GM19099 (cell line): ENCODE measurements around the gene DHX34.

Experiments
- POLR2A ChIP-seq: IDR thresholded peaks from 3 replicates; pipeline ENCODE4 v1.6.1; 2011; ENCODE audit warnings: low read depth; ENCODE audit not compliant: insufficient read length; ENCODE audit errors: extremely low read depth

The DHX34 gene

DNA sequence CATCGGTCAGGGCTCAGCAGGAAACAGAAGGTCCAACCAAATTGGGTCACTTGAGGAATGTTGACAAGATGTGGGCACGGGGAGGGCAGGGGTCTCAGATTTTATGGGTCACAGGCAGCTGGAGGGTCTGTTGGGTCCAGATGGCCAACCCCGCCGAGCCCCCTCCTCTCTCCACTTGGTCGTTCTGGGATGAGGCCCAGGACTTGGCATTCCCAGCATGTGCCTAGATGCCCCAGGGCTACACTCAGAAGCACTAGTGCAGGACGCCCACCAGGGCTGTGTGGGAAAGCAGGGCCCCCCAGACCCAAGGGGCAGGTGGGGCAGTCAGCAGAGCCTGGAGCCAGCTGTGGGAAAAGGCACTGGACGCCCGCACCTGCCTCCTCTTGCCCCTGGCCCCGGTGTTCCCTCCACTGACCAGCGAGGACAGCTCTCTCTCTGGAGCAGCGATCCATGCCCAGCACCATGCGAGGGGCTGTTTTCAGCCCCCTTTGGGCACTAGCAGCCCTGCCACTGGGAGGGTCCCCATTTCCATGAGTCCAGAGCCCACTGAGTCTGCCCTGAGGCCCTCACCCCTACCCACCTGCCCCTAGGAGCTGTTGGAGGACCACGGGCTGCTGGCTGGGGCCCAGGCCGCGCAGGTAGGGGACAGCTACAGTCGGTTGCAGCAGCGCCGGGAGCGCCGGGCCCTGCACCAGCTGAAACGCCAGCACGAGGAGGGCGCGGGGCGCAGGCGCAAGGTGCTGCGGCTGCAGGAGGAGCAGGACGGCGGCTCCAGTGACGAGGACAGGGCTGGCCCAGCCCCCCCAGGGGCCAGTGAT is 26.0 kb downstream of the DHX34 start:
- no peak for TF ChIP-seq POLR2A

DNA sequence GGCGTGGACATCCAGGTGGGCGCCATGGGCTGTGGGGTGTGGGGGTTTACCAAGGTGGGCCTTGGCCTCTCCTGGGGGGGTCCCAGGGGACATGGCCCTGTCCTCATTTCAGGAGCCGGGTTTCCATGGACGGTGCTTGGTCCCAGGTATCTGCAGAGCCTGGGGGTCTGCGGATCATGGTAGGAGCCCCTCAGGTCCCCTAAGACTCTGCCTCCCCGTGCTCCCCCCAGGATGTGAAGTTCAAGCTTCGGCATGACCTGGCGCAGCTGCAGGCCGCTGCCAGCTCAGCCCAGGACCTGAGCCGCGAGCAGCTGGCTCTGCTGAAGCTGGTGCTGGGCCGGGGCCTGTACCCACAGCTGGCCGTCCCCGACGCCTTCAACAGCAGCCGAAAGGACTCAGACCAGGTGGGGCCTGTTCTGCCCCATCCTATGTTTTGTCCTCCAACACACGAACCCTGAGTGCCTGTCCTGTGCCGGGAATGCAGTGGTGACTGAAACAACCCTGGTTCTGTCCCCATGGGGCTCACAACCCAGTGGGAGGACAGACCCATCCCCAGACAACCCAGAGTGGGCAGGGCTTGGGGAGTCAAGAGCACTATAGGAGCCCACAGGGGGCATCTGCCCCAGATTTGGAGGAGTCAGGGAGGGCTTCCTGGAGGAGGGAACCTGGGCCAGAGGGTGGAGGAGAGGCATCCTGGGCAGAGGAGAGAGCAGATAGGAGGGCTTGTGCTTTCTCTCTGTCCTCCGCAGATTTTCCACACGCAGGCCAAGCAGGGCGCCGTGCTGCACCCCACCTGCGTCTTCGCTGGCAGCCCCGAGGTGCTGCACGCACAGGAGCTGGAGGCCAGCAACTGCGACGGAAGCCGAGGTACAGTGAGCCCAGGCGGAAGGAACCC is 26.8 kb downstream of the DHX34 start:
- no peak for TF ChIP-seq POLR2A

DNA sequence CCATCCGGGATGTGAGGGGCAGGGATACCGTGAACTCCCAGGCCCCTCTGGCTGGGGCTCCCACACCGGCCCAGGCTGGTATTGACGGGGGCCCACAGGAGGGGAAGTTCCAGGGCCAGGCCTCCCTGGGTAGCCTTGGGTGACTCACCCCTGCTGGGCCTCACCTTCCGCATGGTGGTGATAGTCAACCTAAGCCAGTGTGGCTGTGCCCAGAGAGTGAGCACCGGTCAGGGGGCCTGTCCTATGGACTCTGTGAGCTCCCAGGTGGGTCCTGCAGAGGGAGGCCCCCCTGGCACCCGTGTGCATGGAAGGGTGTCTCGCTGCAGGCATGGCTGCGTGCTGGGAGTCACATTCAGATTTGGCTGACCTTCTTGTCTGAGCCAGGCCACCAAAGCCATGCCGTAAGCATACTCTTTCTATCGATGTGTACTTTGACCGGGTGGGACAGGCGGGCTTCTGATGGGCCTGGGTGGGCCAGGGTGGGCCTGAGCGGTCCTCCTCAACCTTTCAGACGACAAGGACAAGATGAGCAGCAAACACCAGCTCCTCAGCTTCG is 27.6 kb downstream of the DHX34 start:
- no peak for TF ChIP-seq POLR2A

DNA sequence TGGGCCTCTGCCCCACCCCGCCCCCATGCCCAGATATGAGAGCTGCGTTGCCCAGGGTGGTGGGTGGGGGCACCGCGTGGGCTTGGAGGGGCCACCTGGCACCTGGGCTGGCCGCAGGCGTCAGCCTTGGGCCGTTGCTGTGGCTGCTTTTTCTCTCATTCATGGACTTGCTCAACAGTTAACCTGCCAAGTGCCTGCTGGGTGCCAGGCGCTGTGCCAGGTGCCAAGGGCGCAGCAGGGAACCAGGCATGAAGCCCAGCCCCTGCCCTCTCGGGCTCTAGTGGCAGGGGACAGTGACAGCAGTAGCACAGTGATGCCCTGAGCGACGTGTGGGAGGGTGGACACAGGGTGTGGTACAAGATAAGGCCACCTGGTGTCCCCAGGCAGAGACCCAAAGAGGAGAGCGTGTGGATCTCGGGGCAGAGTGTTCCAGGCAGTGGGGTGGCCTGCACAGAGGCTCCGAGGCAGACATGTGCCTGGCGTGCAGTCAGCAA is 28.1 kb downstream of the DHX34 start:
- TF ChIP-seq POLR2A, result no peak

DNA sequence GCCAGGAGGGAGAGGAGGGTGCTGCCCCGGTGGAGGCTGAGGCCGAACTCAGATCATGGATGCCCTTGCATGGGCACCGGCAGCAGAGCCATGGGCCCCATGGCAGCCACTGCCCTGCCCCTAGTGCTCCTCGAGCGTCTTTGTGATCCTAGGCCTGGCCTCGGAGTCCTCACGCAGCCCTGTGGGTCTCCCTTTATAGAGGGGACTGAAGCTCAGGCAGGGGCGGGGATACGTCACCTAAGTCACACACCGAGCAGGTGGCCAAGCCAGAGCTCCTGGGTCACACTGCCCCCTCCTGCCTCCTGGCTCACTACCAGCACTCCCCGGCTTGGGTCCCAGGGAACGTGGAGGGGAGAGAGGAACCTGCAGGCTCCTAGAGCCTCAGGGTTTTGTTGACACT is 28.7 kb downstream of the DHX34 start:
- TF ChIP-seq POLR2A, result no peak

DNA sequence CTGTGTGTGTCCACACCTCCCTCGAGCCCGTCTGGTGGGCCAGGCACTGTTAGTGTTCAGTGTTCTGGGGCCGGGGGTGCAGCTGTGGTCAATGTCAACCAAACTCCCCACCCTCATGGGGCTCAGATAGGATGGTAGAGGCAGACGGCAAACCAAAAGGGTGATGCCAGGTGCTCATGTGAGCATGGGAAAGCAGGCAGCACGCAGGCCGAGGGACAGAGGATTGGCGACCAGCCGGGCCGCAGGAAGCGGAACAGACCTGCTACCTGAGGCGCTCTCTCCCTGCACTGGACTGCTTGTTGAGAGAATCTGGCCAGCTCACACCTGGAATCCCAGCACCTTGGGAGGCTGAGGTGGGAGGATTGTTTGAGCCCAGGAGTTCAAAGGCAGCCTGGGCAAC is 29.1 kb downstream of the DHX34 start:
- TF ChIP-seq POLR2A, result no peak

DNA sequence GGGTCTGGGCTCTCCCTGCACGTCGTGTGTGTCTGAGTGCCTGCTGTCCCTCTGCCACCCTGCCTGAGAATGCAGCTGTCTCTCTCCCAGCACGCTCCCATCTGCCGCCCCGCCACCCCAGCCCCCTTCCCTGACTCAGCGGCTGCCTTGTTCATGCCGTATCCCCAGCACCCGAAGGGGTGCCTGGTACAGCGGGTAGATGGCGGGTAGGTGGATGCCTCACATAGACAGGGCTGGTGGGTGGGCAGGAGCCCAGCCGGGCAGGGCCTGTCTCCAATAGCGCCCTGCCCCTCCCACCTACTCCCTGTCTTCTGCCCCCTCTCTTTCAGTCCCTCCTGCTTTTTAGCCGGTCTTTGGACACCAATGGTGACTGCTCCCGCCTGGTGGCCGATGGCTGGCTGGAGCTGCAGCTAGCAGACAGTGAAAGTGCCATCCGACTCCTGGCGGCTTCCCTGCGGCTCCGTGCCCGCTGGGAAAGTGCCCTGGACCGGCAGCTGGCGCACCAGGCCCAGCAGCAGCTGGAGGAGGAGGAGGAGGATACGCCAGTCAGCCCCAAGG is 30.3 kb downstream of the DHX34 start:
- no peak for TF ChIP-seq POLR2A

DNA sequence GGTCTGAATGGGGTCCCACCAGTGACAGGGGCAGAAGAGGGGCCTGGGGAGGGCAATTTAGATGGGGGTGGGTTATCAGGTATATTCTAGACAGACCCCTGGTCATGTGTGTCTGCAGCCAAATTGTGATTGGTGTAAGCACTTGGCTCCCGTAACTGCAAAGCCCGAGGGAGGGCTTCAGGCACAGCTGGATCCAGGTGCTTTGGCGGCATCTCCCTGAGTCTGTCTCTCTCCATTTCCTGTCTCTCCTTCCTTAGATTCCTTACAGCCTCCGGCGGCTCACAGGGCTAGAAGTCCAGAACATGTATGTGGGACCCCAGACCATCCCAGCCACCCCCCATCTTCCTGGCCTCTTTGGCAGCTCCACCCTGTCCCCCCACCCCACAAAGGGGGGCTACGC is 31.4 kb downstream of the DHX34 start:
- no peak for TF ChIP-seq POLR2A

DNA sequence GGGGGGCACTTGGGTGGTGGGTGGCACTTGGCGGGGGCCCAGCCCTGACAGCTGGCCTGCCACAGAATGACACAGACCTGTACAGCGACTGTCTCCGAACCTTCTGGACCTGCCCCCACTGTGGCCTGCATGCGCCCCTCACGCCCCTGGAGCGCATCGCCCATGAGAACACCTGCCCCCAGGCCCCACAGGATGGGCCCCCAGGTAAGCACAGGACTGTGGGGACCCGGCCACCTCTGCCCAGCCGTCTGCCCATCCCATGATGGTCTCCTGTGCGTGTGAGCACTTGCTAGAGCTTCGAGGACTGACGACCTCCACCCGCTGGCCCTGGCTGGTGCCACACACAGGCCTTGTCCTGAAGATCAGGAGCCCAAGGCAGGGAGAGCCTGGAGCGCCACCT is 32.0 kb downstream of the DHX34 start:
- no peak for TF ChIP-seq POLR2A

DNA sequence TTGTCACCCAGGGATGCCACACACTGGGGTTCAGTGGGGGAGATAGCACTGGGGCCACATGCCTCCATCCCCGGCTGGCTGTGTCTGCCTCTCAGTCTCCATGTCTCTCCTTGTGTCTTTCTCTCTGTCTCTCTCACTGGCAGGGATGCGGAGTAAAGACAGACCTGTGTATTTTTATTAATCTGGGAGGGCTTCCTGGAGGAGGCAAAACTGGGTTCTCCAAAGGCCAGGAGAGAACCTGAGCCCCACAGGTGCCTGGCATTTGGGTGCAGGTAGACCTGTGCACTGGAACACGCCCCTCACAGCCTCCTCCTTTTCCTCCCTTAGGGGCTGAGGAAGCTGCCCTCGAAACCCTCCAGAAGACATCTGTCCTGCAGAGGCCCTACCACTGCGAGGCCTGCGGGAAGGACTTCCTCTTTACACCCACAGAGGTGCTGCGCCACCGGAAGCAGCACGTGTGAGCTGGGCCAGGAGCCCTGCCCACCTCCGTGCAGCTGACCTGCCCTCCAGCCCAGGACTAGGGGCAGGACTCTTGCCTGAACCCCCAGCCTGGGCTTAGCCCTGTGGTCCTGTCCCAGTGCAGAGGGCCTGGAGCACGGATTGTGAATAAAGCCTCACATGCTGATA is 32.7 kb downstream of the DHX34 start:
- TF ChIP-seq POLR2A, result no peak

DNA sequence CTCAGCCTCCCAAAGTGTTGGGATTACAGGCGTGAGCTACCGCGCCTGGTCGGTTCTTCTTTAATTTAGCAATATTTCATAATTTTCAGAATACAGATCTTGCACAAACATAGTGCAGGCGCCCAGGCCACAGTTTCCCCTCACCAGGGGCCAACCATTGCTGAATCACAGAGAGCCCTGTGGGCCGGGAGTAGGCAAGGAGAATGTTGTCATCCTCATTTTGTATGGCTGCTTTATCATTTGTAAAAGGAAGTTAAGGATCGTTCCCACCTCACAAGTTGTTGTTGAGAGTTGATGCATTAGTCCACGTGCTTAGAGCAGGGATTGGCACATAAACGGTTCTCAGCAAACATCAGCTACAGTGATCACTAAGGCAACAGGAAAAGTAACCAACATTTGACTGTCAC is 40.0 kb downstream of the DHX34 start:
- no peak for TF ChIP-seq POLR2A

DNA sequence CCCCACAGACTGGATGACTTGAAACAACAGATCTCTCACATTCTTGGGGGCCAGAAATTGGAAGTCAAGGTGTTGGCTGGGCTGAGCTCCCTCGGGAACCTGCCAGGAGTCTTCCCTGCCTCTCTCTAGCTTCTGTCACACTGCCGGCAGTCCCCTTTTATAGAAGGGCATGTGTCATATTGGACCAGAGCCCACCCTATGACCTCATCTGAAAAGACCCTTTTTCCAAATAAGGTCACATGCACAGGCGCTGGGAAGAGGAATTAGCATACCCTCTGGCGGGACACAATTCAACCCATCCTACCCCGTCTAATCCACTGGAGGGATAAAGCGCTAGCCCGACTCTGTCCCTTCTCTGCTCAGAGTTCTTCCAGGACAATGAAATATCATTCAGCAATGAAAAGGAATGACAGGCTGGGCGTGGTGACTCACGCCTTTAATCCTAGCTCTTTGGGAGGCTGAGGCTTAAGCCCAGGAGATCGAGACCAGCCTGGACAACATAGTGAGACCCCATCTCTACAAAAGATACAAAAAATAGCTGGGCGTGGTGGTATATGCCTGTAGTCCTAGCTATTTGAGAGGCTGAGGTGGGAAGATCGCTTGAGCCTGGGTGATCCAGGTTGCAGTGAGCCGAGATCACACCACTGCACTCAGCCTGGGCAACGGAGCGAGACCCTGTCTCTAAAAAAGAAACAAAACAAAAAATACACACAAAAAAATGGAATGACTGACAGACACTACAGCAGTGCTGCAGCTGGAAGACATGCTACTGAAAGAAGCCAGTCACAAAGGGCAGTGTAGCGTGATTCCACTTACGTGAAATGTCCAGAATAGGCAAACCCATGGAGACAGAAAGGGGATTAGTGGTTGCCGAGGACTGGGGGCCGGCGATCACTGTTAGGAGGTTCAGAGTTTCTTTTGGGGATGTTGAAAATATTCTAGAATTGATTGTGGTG is 41.7 kb downstream of the DHX34 start:
- no peak for TF ChIP-seq POLR2A

DNA sequence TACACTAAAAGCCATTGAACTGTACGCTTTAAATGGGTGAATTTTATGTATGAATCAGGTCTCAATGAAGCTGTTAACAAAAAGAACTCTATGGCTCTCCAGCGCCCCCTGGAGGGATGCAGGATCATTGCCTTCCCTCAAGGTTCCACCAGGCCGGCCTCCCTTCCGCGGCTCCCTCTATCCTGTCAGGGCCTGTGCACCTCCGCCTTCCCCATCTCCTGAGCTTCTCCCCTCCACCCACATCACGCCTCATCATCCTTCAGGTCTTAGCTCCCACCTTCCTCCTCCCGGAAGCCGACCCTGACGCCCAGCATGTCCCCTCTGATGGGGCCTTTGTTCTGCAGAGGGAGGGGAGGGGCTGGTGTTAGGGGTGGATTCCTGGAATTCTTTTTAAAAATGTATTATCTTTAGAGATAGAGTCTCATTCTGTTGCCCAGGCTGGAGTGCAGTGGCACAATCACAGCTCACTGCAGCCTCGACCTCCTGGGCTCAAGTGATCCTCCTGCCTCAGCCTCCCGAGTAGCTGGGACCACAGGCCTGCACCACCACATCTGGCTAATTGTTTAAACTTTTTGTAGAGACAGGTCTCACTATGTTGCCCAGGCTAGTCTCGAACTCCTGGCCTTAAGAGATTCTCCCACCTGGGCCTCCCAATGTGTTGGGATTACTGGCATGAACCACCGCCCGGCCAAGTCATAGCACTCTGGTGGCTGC is 42.6 kb downstream of the DHX34 start:
- TF ChIP-seq POLR2A, result no peak

DNA sequence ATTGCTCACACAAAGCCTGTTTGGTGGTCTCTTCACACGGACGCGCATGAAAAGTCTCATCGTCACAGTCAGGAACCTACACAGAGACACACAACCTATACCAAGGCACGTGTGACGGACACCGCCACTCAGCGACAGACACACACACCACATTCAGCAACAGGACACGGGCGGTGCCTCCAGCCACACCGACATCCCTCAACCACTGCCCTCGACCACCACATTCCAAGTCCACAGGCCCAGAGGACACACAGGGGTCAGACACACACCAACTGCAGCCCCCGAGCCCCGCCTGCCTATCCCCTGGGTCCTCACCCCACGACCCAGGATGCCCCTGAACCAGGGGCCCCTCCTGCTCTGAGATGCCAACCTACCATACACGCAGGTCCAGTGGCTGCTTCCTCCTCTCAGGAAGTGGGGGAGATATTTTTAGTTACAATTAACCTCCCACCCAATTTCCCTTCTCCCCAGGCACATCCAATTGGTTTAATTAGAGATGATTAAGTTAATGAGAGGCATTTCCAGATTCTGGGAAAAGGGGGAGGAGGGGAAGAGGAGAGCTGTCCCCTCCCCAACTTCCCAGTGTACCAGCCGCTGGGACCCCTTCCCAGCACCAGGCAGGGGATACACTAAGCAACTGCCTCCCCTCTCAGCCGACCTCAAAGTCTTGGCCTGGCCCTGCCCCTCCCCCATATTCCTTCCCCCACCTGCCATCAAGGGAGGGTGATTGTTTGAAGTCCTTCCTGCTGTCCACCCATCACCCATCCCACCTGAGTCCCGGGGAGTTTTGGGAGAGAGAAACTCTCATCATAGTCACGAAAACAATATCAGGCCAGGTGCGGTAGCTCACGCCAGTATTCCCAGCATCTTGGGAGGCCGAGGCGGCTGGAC is 49.8 kb downstream of the DHX34 start:
- no peak for TF ChIP-seq POLR2A
